GM12878 (cell line): ENCODE data around the gene ZNF280A. TPM values are rescaled to one million over a fixed set of nuclear protein-coding genes. Genes with fewer than 3 reads are reported as not detected.

Source experiments
- ATAC-seq: fragments of 200-7000 bp; cut with Tn5 transposase; 3 replicates; pipeline ENCODE4 v1.9.1; 2020; ENCODE audit warnings: mild to moderate bottlenecking, moderate library complexity
- BruUV-seq: library from RNA; stranded (reverse); fragments of 400-500 nt; replicated peaks from 2 replicates; lab custom pipeline; 2021; lab: Mats Ljungman, UMichigan
- CTCF ChIA-PET: fragments of 300-600 bp; sonication (Branson Sonifier 250); formaldehyde crosslinking; extraction: SDS; loops from one replicate; lab custom pipeline; 2021; ENCODE audit warnings: inconsistent platforms; lab: Yijun Ruan, JAX
- POLR2A ChIA-PET: fragments of 350-600 bp; formaldehyde crosslinking; extraction: SDS; loops from one replicate; lab custom pipeline; 2021; ENCODE audit warnings: inconsistent platforms; lab: Charles Lee
- RAD21 ChIA-PET: fragments of 300-600 bp; sonication (Branson Sonifier 250); formaldehyde crosslinking; loops from one replicate; lab custom pipeline; 2023; ENCODE audit warnings: antibody characterized with exemption; ENCODE audit not compliant: unreplicated experiment; lab: Charles Lee
- SMC1A ChIA-PET: fragments of 300-600 bp; sonication (Branson Sonifier 250); formaldehyde crosslinking; loops from one replicate; lab custom pipeline; 2023; ENCODE audit not compliant: unreplicated experiment, uncharacterized antibody; lab: Charles Lee
- DNase-seq: peaks from one replicate; pipeline ENCODE4 v3.0.0-alpha.2; 2011; ENCODE audit warnings: low read depth, low spot score
- FAIRE-seq: peaks from 3 replicates; lab custom pipeline; 2011; peaks lifted over from hg19 to GRCh38; lab: Jason Lieb, UNC
- H2AFZ ChIP-seq: 2 replicates; pipeline ENCODE4 v1.6.0; 2011; ENCODE audit warnings: low read depth, low read length, control low read depth; ENCODE audit not compliant: control insufficient read depth
- H3K27ac ChIP-seq: 2 replicates; pipeline ENCODE4 v1.5.1; 2011; ENCODE audit warnings: control low read depth; ENCODE audit not compliant: control insufficient read depth, insufficient read depth
- H3K27me3 ChIP-seq, 2 experiments: replicated peaks in 1 of 2; 2 replicates each; pipeline versions ENCODE4 v1.6.0 to v1.6.1; 2011; ENCODE audit warnings: low read length in 1 of 2; ENCODE audit not compliant: control insufficient read depth in 2 of 2, insufficient read depth in 2 of 2
- H3K36me3 ChIP-seq, 2 experiments: 2 replicates each; pipeline ENCODE4 v1.5.1; 2011; ENCODE audit warnings: low read length in 1 of 2; ENCODE audit not compliant: control insufficient read depth in 2 of 2, insufficient read depth in 2 of 2
- H3K4me1 ChIP-seq: 2 replicates; pipeline ENCODE4 v1.6.1; 2011; ENCODE audit warnings: mild to moderate bottlenecking, low read length, moderate library complexity, mixed read lengths; ENCODE audit not compliant: control insufficient read depth, insufficient read depth
- H3K4me2 ChIP-seq: 2 replicates; pipeline ENCODE4 v1.6.0; 2011; ENCODE audit warnings: control low read depth; ENCODE audit not compliant: control insufficient read depth, insufficient read depth
- H3K4me3 ChIP-seq: fragments of 200-600 bp; sonication (generic); 2 replicates; pipeline ENCODE4 v1.5.1; 2016
- H3K79me2 ChIP-seq: 2 replicates; pipeline ENCODE4 v1.6.0; 2011; ENCODE audit warnings: low read length; ENCODE audit not compliant: control insufficient read depth, insufficient read depth
- H3K9ac ChIP-seq: 2 replicates; pipeline ENCODE4 v1.8.0; 2011; ENCODE audit warnings: low read length, control low read depth, mixed read lengths; ENCODE audit not compliant: control insufficient read depth, insufficient read depth
- H3K9me3 ChIP-seq: replicated peaks from 3 replicates; pipeline ENCODE4 v1.5.1; 2011; ENCODE audit warnings: mild to moderate bottlenecking, low read length; ENCODE audit not compliant: control insufficient read depth, insufficient read depth
- H4K20me1 ChIP-seq: 2 replicates; pipeline ENCODE4 v1.6.0; 2011; ENCODE audit not compliant: control insufficient read depth, insufficient read depth
- BHLHE40 ChIP-seq, 2 experiments: fragments of 450-650 bp in 1 of 2; IDR thresholded peaks; 2 replicates each; pipeline ENCODE4 v1.6.1; 2011 to 2017; ENCODE audit warnings: low read depth in 2 of 2, borderline replicate concordance in 1 of 2, improper control_type of control experiment in 1 of 2, low read length in 1 of 2, mild to moderate bottlenecking in 1 of 2
- CHD1 ChIP-seq: IDR thresholded peaks from 2 replicates; pipeline ENCODE4 v1.6.1; 2012; ENCODE audit warnings: low read depth, low read length, improper control_type of control experiment
- CTCF ChIP-seq, 3 experiments: IDR thresholded peaks in 2 of 3; conservative IDR thresholded peaks in 1 of 3; 2 replicates each; pipeline ENCODE4 v1.5.1; 2011; ENCODE audit warnings: low read depth in 3 of 3, low read length in 3 of 3, mild to moderate bottlenecking in 3 of 3, control low read depth in 2 of 3, moderate library complexity in 2 of 3, inconsistent platforms in 1 of 3, mixed read lengths in 1 of 3; ENCODE audit not compliant: control insufficient read depth in 2 of 3, insufficient read depth in 1 of 3; ENCODE audit errors: extremely low read depth in 1 of 3
- EP300 ChIP-seq, 2 experiments: fragments of 150-350 bp in 1 of 2; IDR thresholded peaks; 2 replicates each; pipeline ENCODE4 v1.6.1; 2011 to 2012; ENCODE audit warnings: low read depth in 2 of 2, low read length in 2 of 2, borderline replicate concordance in 1 of 2, improper control_type of control experiment in 1 of 2, inconsistent platforms in 1 of 2; ENCODE audit not compliant: control insufficient read depth in 1 of 2
- GABPA ChIP-seq: IDR thresholded peaks from 2 replicates; pipeline ENCODE4 v1.6.1; 2014; ENCODE audit warnings: antibody characterized with exemption, low read depth, mild to moderate bottlenecking, inconsistent platforms
- MLLT1 ChIP-seq: fragments of 450-650 bp; IDR thresholded peaks from 2 replicates; pipeline ENCODE4 v1.6.1; 2016; ENCODE audit warnings: mild to moderate bottlenecking
- MTA2 ChIP-seq: fragments of 450-650 bp; IDR thresholded peaks from 2 replicates; pipeline ENCODE4 v1.6.1; 2016; ENCODE audit warnings: low read depth, mild to moderate bottlenecking, moderate library complexity
- POLR2A ChIP-seq: IDR thresholded peaks from 2 replicates; pipeline ENCODE4 v1.6.1; 2011; ENCODE audit warnings: low read depth, mild to moderate bottlenecking, low read length
- POU2F2 ChIP-seq: IDR thresholded peaks from 3 replicates; pipeline ENCODE4 v1.6.1; 2011; ENCODE audit warnings: low read depth, mild to moderate bottlenecking, low read length, borderline replicate concordance
- SMC3 ChIP-seq: IDR thresholded peaks from 2 replicates; pipeline ENCODE4 v1.6.1; 2011; ENCODE audit warnings: low read length, improper control_type of control experiment, borderline replicate concordance
- SPI1 ChIP-seq: IDR thresholded peaks from 2 replicates; pipeline ENCODE4 v1.6.1; 2011; ENCODE audit warnings: low read depth, mild to moderate bottlenecking, low read length, moderate library complexity, borderline replicate concordance; ENCODE audit not compliant: insufficient read depth
- TBL1XR1 ChIP-seq: IDR thresholded peaks from 2 replicates; pipeline ENCODE4 v1.6.1; 2012; ENCODE audit warnings: low read depth, low read length, improper control_type of control experiment
- YY1 ChIP-seq: IDR thresholded peaks from 2 replicates; pipeline ENCODE4 v1.6.1; 2011; ENCODE audit warnings: low read depth, mild to moderate bottlenecking, low read length
- ZNF274 ChIP-seq: IDR thresholded peaks from one replicate; pipeline ENCODE4 v1.8.0; 2011; ENCODE audit not compliant: insufficient read length, insufficient read depth
- ZNF592 ChIP-seq: fragments of 450-650 bp; IDR thresholded peaks from 2 replicates; pipeline ENCODE4 v1.6.1; 2017; ENCODE audit warnings: mild to moderate bottlenecking, moderate library complexity
- WGBS: methylation state at CpG from one replicate; pipeline ENCODE4 v1.1.6; 2016; ENCODE audit warnings: low lambda C conversion rate; ENCODE audit not compliant: insufficient replicate concordance, insufficient coverage; ENCODE audit errors: missing lambda C conversion rate; 5-methylcytosine and 5-hydroxymethylcytosine counted together
- in situ Hi-C: fragments of 300-500 bp; cut with MboI; formaldehyde crosslinking; loops from 9 replicates; pipeline ENCODE4 v1.14.3; 2018; ENCODE audit warnings: mixed read lengths
- intact Hi-C: fragments of 100-400 bp; cut with micrococcal nuclease; formaldehyde crosslinking; loops from one replicate; pipeline ENCODE4 v1.14.2; 2022; ENCODE audit not compliant: unreplicated experiment
- polyA plus RNA-seq, 11 experiments: library from polyadenylated mRNA; depleted of rRNA in 4 of 11; unstranded in 6 of 11; stranded (reverse) in 5 of 11; fragments of >200 nt; fragmentation: Nextera tagmentation in 4 of 11; fragmentation: Illumina TruSeq in 1 of 11; extraction: Ambion mirVana in 4 of 11; extraction: Trizol in 1 of 11; gene quantifications; 1 replicate in 1 of 11; 2 replicates in 10 of 11; pipeline versions ENCODE4 v1.2.1 to v1.2.3, GENCODE V29; 2011 to 2016; ENCODE audit warnings: inconsistent platforms in 2 of 11, missing spikeins in 2 of 11, low read depth in 1 of 11
- total RNA-seq, 4 experiments: library from RNA; depleted of rRNA in 3 of 4; stranded (reverse); fragments of >200 nt in 3 of 4; fragmentation: Illumina TruSeq in 1 of 4; extraction: Trizol in 1 of 4; gene quantifications; 2 replicates each; pipeline versions ENCODE4 v1.2.1 to v1.2.3, GENCODE V29; 2013 to 2021

Gene ZNF280A
- total and polyA plus RNA-seq, 10 of the 15 experiments (the other 5 are each of a cell fraction or from before 2014, with no cell fraction given) = 0.03 to 0.06 TPM; not detected in 8

GRCh38 chr22:22558972-22559603, 39.0 kb upstream of the ZNF280A start, which contains the start of gene PRAME:
Gene PRAME, minus strand, starts transcription at chr22:22559265. Its CDS starts 2,433 bp downstream, at chr22:22556832.
- CTCF ChIA-PET = interaction anchor here (0.7 to 1.4 kb wide), 6 partner anchors 9 to 109 kb away, joined by 3 to 5 read pairs (median 4); no protein-coding TSS in a partner anchor
- peak; percentile 96 for ATAC-seq
- Histone ChIP-seq H3K79me2 (no peaks in the 10 kb centered on the region), H3K27me3 (no peaks in the 10 kb centered on the region), H2AFZ (peak within 1 kb of the TSS; percentile 44), H3K27ac (no peak within 1 kb of the TSS), H3K4me2 (peak within 1 kb of the TSS; percentile 22; the same call in 1 of the 2 replicates), H4K20me1 (no peaks in the 10 kb centered on the region), H3K4me1 (no peaks in the 10 kb centered on the region), H3K9ac (no peak within 1 kb of the TSS), H3K36me3 (no peaks in the 10 kb centered on the region), H3K9me3 (no peaks in the 10 kb centered on the region), H3K4me3 (no peak within 1 kb of the TSS)
- WGBS = 42% methylated on average over 32 of the region's 32 CpGs
- no peak for FAIRE-seq
- RAD21 ChIA-PET = no interaction called here
- BruUV-seq = no TSS peak
- POLR2A ChIA-PET = no interaction called here
- SMC1A ChIA-PET = interaction anchor here (1.0 to 1.1 kb wide), 2 partner anchors 28 to 32 kb away, joined by 3 to 4 read pairs; no protein-coding TSS in a partner anchor
- DNase-seq = peak; percentile 11
- in situ Hi-C loops (no loop called here), intact Hi-C loops (loop anchor here (1.0 to 10.0 kb wide), 2 partner anchors 51 to 134 kb away; partner anchors contain the start of gene ZNF280B)
- no peak for TF ChIP-seq EP300 (IDR thresholded peaks at IDR 0.05; ENCODE audit: borderline replicate concordance in 1 of 2, control insufficient read depth in 1 of 2, low read depth in 2 of 2, low read length in 2 of 2)
- peak; percentile 20; the same call in 1 of the 2 replicates for TF ChIP-seq POLR2A
- 0 out of 4 replicates have a peak, but pooled peaks of 1 of the 2 experiments have one; percentile 9 for TF ChIP-seq BHLHE40 (IDR thresholded peaks at IDR 0.05; ENCODE audit: borderline replicate concordance in 1 of 2, low read depth in 2 of 2, low read length in 1 of 2)
- peak; percentile 25; the same call in 1 of the 2 replicates for TF ChIP-seq SMC3
- no peak for TF ChIP-seq MTA2
- TF ChIP-seq POU2F2 = peak; percentile 94; the same call in 2 of the 3 replicates
- 0 out of 2 replicates have a peak, but pooled peaks have one; percentile 21 for TF ChIP-seq GABPA
- TF ChIP-seq MLLT1 = no peak
- 0 out of 2 replicates have a peak, but pooled peaks have one; percentile 16 for TF ChIP-seq ZNF592
- TF ChIP-seq TBL1XR1 = no peak
- TF ChIP-seq ZNF274 = no peak
- peak; percentile 69; the same call in 1 of the 2 replicates for TF ChIP-seq SPI1
- TF ChIP-seq CHD1 = no peak
- TF ChIP-seq YY1 = 0 out of 2 replicates have a peak, but pooled peaks have one; percentile 17
- peak; percentile 68 to 81 (median 79) for TF ChIP-seq CTCF (IDR thresholded peaks at IDR 0.05 in 2 of 3, conservative IDR thresholded peaks at IDR 0.05 in 1 of 3; ENCODE audit: control insufficient read depth in 2 of 3, extremely low read depth in 1 of 3, insufficient read depth in 1 of 3, low read depth in 3 of 3, low read length in 3 of 3)
